ENCODE data around the gene DTWD2.

- TF ChIP-seq CTCF (IDR thresholded peaks at IDR 0.05; ENCODE audit: low read length) (no peak), EZH2 (IDR thresholded peaks at IDR 0.05; ENCODE audit: borderline replicate concordance, low read length) (no peak)
These were observed 64.3 kb downstream of the DTWD2 start for GRCh38 chr5:118924006-118924389.
